CD4-positive, alpha-beta T cell (primary cell): ENCODE measurements around the gene SRD5A1. TPM values are rescaled to one million over a fixed set of nuclear protein-coding genes. Genes with fewer than 3 reads are reported as not detected.

ENCODE experiments used
- ATAC-seq: fragments of 200-7000 bp; cut with Tn5 transposase; one replicate; pipeline ENCODE4 v1.10.0; 2022; ENCODE audit warnings: mild to moderate bottlenecking; ENCODE audit not compliant: poor library complexity
- CTCF ChIA-PET: fragments of 350-600 bp; sonication (Branson Sonifier 250); formaldehyde crosslinking; loops from one replicate; lab custom pipeline; 2021; ENCODE audit warnings: antibody characterized with exemption, inconsistent platforms; lab: Charles Lee
- POLR2A ChIA-PET: fragments of 350-600 bp; sonication (Branson Sonifier 250); formaldehyde crosslinking; loops from one replicate; lab custom pipeline; 2021; ENCODE audit warnings: antibody characterized with exemption, inconsistent platforms; lab: Charles Lee
- DNase-seq, 14 experiments: peaks; one replicate each; pipeline ENCODE4 v3.0.0-alpha.2; 2013 to 2020; ENCODE audit warnings: mixed read lengths in 2 of 14
- H3K27ac ChIP-seq, 2 donors: one replicate each; pipeline versions ENCODE4 v1.5.1 to v1.7.0; 2013; ENCODE audit warnings: low read length in 2 of 2, low read depth in 1 of 2, mild to moderate bottlenecking in 1 of 2
- H3K27me3 ChIP-seq, 2 experiments: 1 replicate in 1 of 2; 2 replicates in 1 of 2; pipeline versions ENCODE4 v1.6.1 to v1.7.0; 2013; ENCODE audit warnings: low read length in 2 of 2, control low read depth in 1 of 2, mild to moderate bottlenecking in 1 of 2, moderate library complexity in 1 of 2; ENCODE audit not compliant: insufficient read depth in 2 of 2, control insufficient read depth in 1 of 2
- H3K36me3 ChIP-seq: one replicate; pipeline ENCODE4 v1.6.1; 2013; ENCODE audit warnings: low read length, control low read depth; ENCODE audit not compliant: insufficient read depth
- H3K4me1 ChIP-seq: one replicate; pipeline ENCODE4 v1.6.1; 2013; ENCODE audit warnings: low read length, control low read depth; ENCODE audit not compliant: insufficient read depth
- H3K4me3 ChIP-seq: one replicate; pipeline ENCODE4 v1.5.1; 2013; ENCODE audit warnings: mild to moderate bottlenecking, low read length, moderate library complexity
- H3K9me3 ChIP-seq, 2 experiments: 1 replicate in 1 of 2; 2 replicates in 1 of 2; pipeline versions ENCODE4 v1.6.1 to v1.7.0; 2013; ENCODE audit warnings: low read length in 2 of 2, mild to moderate bottlenecking in 2 of 2, control low read depth in 1 of 2, moderate library complexity in 1 of 2; ENCODE audit not compliant: control insufficient read depth in 1 of 2, insufficient read depth in 1 of 2
- H3K27ac Mint-ChIP-seq: one replicate; pipeline ENCODE4 v1.8.0; 2020; ENCODE audit warnings: mixed read lengths
- H3K27me3 Mint-ChIP-seq: one replicate; pipeline ENCODE4 v1.8.0; 2021; ENCODE audit warnings: mixed read lengths
- H3K36me3 Mint-ChIP-seq: one replicate; pipeline ENCODE4 v1.8.0; 2021; ENCODE audit warnings: low read depth, mixed read lengths
- H3K4me1 Mint-ChIP-seq: one replicate; pipeline ENCODE4 v1.8.0; 2021; ENCODE audit warnings: low read depth, mixed read lengths
- H3K4me3 Mint-ChIP-seq: one replicate; pipeline ENCODE4 v1.8.0; 2020; ENCODE audit warnings: mild to moderate bottlenecking, mixed read lengths
- H3K9me3 Mint-ChIP-seq: one replicate; pipeline ENCODE4 v1.8.0; 2020; ENCODE audit warnings: mixed read lengths
- intact Hi-C, 2 experiments: fragments of 100-400 bp; cut with DNase I in 1 of 2; cut with micrococcal nuclease in 1 of 2; formaldehyde crosslinking; loops; one replicate each; pipeline versions ENCODE4 v1.15.1 to v1.9.0; 2023 to 2025; cut with DNase I, micrococcal nuclease
- total RNA-seq, 174 experiments: library from RNA in 2 of 174; stranded (reverse) in 2 of 174; gene quantifications; one replicate each; pipeline ENCODE4 v1.2.3 and lab custom pipeline; 2021 to 2026
- TF ChIP-seq, protein P1 (sequence below): fragments of 200-600 bp; IDR thresholded peaks from one replicate; pipeline ENCODE4 v1.8.0; 2022; ENCODE audit warnings: antibody characterized with exemption, mild to moderate bottlenecking

The SRD5A1 gene
- total RNA-seq, 2 experiments from 2014 or later: 2.3 to 3.0 TPM

DNA sequence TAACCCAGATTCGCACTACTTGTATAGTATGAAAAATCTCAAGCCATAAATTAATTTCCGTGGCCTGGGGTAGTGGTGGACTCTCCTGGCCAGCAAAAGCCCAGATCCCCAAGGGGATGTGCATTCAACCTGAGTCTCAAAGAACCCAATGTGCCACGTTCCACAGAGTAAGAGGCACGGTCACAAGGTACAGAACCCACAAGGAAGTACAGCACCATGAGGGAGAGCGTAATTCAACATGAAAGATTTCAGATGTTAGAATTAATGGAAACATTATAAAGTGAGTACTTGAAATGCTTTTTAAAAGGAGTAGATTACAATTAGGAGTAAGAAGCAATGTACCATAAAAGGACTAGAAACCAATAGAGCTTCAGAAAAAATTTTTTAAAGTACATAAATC lies 23.4 kb downstream of the SRD5A1 start:
- Mint-ChIP-seq H3K9me3 (peaks cover 8% of the 10 kb centered on the region), H3K36me3 (peaks cover 57% of the 10 kb centered on the region), H3K4me3 (no peak overlapping the region), H3K4me1 (no peaks in the 10 kb centered on the region), H3K27ac (no peak overlapping the region), H3K27me3 (no peaks in the 10 kb centered on the region)
- H3K4me1 ChIP-seq: no peaks in the 10 kb centered on the region
- ATAC-seq (no peak), DNase-seq (no peak)
- intact Hi-C loops: no loop called here
- peaks cover 18% of the 10 kb centered on the region for H3K36me3 ChIP-seq
- H3K27ac ChIP-seq: no peak overlapping the region
- no peak overlapping the region for H3K4me3 ChIP-seq
- ChIA-PET POLR2A (no interaction called here), CTCF (no interaction called here)
- peaks cover 7 to 12% of the 10 kb centered on the region in 2 experiments for H3K9me3 ChIP-seq
- no peaks in the 10 kb centered on the region for H3K27me3 ChIP-seq
- TF ChIP-seq, protein P1, sequence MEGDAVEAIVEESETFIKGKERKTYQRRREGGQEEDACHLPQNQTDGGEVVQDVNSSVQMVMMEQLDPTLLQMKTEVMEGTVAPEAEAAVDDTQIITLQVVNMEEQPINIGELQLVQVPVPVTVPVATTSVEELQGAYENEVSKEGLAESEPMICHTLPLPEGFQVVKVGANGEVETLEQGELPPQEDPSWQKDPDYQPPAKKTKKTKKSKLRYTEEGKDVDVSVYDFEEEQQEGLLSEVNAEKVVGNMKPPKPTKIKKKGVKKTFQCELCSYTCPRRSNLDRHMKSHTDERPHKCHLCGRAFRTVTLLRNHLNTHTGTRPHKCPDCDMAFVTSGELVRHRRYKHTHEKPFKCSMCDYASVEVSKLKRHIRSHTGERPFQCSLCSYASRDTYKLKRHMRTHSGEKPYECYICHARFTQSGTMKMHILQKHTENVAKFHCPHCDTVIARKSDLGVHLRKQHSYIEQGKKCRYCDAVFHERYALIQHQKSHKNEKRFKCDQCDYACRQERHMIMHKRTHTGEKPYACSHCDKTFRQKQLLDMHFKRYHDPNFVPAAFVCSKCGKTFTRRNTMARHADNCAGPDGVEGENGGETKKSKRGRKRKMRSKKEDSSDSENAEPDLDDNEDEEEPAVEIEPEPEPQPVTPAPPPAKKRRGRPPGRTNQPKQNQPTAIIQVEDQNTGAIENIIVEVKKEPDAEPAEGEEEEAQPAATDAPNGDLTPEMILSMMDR: no peak

DNA sequence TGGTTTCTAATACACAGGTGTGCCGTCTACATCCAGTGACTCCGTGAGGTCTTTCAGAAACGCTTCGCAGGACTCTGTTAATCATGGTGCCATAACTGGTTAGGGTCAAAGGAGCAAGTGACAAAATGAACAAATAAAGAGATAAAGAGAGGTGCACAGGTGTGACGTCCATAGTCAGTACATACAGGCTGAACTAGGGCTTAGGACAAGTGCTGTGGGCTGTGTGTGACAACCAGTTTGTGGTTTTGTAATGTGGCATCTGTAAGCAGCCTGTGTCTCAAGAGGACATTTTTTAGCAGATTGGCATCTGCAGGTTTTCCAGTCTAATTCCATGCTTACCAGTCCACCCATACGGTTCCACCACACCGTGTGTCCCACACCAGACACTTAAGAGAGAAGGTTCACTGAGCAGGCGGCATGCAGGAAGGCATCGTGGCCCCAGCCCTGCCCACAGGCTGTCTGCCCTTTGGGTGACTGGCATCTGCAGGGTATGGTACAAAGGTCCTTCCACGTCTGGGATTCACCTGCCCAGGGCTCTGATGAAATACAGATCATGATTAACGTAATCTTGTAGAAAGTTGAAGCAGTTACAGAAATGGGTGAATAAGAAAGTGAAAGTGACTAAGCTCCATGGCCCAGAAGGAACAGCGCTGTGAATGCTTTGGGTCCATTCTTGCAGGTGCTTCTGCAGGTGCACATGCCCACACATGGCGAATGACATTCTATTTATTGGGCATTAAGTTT lies 26.9 kb downstream of the SRD5A1 start:
- CTCF ChIA-PET: no interaction called here
- Histone ChIP-seq H3K4me1 (no peaks in the 10 kb centered on the region), H3K9me3 (peaks cover 7 to 12% of the 10 kb centered on the region in 2 experiments), H3K36me3 (peaks cover 16% of the 10 kb centered on the region), H3K27me3 (no peaks in the 10 kb centered on the region), H3K27ac (no peak overlapping the region), H3K4me3 (no peak overlapping the region)
- H3K36me3 Mint-ChIP-seq: peaks cover 36% of the 10 kb centered on the region
- TF ChIP-seq, protein P1: no peak
- ATAC-seq (no peak), DNase-seq (peak in 1 of 14 experiments; percentile 9)
- no peaks in the 10 kb centered on the region for H3K27me3 Mint-ChIP-seq
- no peak overlapping the region for H3K4me3 Mint-ChIP-seq
- POLR2A ChIA-PET: no interaction called here
- no peak overlapping the region for H3K27ac Mint-ChIP-seq
- H3K4me1 Mint-ChIP-seq: no peaks in the 10 kb centered on the region
- peaks cover 8% of the 10 kb centered on the region for H3K9me3 Mint-ChIP-seq
- intact Hi-C loops: no loop called here

DNA sequence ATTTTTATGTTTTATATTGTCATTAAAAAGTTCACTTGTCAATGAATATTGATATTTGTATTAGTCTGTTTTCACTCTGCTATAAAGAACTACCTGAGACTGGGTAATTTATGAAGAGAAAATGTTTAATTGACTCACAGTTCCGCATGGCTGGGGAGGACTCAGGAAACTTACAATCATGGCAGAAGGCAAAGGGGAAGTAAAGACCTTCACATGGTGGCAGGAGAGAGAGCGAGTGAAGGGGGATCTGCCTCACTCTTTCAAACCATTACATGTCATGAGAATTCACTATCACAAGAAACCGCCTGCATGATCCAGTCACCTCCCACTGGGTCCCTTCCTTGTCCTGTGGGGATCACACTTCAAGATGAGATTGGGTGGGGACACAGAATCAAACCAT lies 27.4 kb downstream of the SRD5A1 start:
- H3K4me3 ChIP-seq: no peak overlapping the region

More for the DNA sequence above, 27.4 kb downstream of the SRD5A1 start:
- H3K36me3 ChIP-seq: peaks cover 16% of the 10 kb centered on the region
- intact Hi-C loops: no loop called here
- no peaks in the 10 kb centered on the region for H3K4me1 ChIP-seq
- Mint-ChIP-seq H3K9me3 (peaks cover 3% of the 10 kb centered on the region), H3K36me3 (peaks cover 31% of the 10 kb centered on the region), H3K4me1 (no peaks in the 10 kb centered on the region), H3K4me3 (no peak overlapping the region), H3K27me3 (no peaks in the 10 kb centered on the region), H3K27ac (no peak overlapping the region)
- ATAC-seq: no peak
- peaks cover 7 to 12% of the 10 kb centered on the region in 2 experiments for H3K9me3 ChIP-seq
- no peak for DNase-seq
- H3K27ac ChIP-seq: no peak overlapping the region
- TF ChIP-seq, protein P1: no peak
- CTCF ChIA-PET: no interaction called here
- POLR2A ChIA-PET: no interaction called here
- H3K27me3 ChIP-seq: no peaks in the 10 kb centered on the region
